T-cell (primary cell): ENCODE measurements around the gene TRAPPC3. TPM values are rescaled to one million over a fixed set of nuclear protein-coding genes. Genes with fewer than 3 reads are reported as not detected.

Experiments
- ATAC-seq, 4 experiments: fragments of 200-7000 bp in 3 of 4; fragments of 150-1000 bp in 1 of 4; cut with Tn5 transposase; replicated peaks in 1 of 4; 1 replicate in 3 of 4; 2 replicates in 1 of 4; pipeline ENCODE4 v1.10.0; 2021; ENCODE audit warnings: moderate library complexity in 3 of 4, mild to moderate bottlenecking in 2 of 4, moderate number of reproducible peaks in 1 of 4
- CTCF ChIA-PET, 2 donors: fragments of 300-600 bp; sonication (Branson Sonifier 250); formaldehyde crosslinking; loops; one replicate each; lab custom pipeline; 2022; ENCODE audit warnings: antibody characterized with exemption in 2 of 2; lab: Charles Lee
- POLR2A ChIA-PET, 2 donors: fragments of 300-600 bp; sonication (Branson Sonifier 250); formaldehyde crosslinking; loops; one replicate each; lab custom pipeline; 2022; ENCODE audit warnings: antibody characterized with exemption in 2 of 2; lab: Charles Lee
- DNase-seq, 35 experiments: peaks; one replicate each; pipeline versions ENCODE4 v3.0.0 to v3.0.0-alpha.2; 2013 to 2023
- H3K27ac ChIP-seq: one replicate; pipeline ENCODE4 v1.5.1; 2013; ENCODE audit warnings: low read length
- H3K27me3 ChIP-seq, 2 experiments: replicated peaks in 1 of 2; 1 replicate in 1 of 2; 2 replicates in 1 of 2; pipeline versions ENCODE4 v1.6.1 to v1.7.0; 2013; ENCODE audit warnings: low read length in 1 of 2, mixed read lengths in 1 of 2; ENCODE audit not compliant: control insufficient read depth in 2 of 2, insufficient read depth in 2 of 2; ENCODE audit errors: extremely low read depth in 1 of 2
- H3K36me3 ChIP-seq, 2 donors: 1 replicate in 1 of 2; 2 replicates in 1 of 2; pipeline versions ENCODE4 v1.6.1 to v1.7.0; 2013; ENCODE audit warnings: low read length in 1 of 2; ENCODE audit not compliant: control insufficient read depth in 2 of 2, insufficient read depth in 1 of 2; ENCODE audit errors: extremely low read depth in 1 of 2
- H3K4me1 ChIP-seq, 2 experiments: 1 replicate in 1 of 2; 2 replicates in 1 of 2; pipeline versions ENCODE4 v1.6.1 to v1.7.0; 2013; ENCODE audit warnings: low read length in 2 of 2, mixed read lengths in 1 of 2; ENCODE audit not compliant: insufficient read depth in 2 of 2, control insufficient read depth in 1 of 2; ENCODE audit errors: extremely low read depth in 1 of 2
- H3K4me3 ChIP-seq, 2 donors: 1 replicate in 1 of 2; 2 replicates in 1 of 2; pipeline versions ENCODE4 v1.5.1 to v1.7.0; 2013; ENCODE audit warnings: mild to moderate bottlenecking in 2 of 2, low read length in 1 of 2, moderate library complexity in 1 of 2; ENCODE audit not compliant: control insufficient read depth in 1 of 2; ENCODE audit errors: extremely low read depth in 1 of 2
- H3K9me3 ChIP-seq: 2 replicates; pipeline ENCODE4 v1.7.0; 2013
- H3K27ac Mint-ChIP-seq, 2 donors: one replicate each; pipeline ENCODE4 v1.8.0; 2020 to 2021; ENCODE audit warnings: mild to moderate bottlenecking in 2 of 2, mixed read lengths in 2 of 2
- H3K27me3 Mint-ChIP-seq, 2 donors: one replicate each; pipeline ENCODE4 v1.8.0; 2021 to 2022; ENCODE audit warnings: mixed read lengths in 2 of 2
- H3K36me3 Mint-ChIP-seq: one replicate; pipeline ENCODE4 v1.8.0; 2021; ENCODE audit warnings: mixed read lengths
- H3K4me1 Mint-ChIP-seq, 3 donors: one replicate each; pipeline ENCODE4 v1.8.0; 2020 to 2022; ENCODE audit warnings: mixed read lengths in 3 of 3, mild to moderate bottlenecking in 1 of 3
- H3K4me3 Mint-ChIP-seq, 3 donors: one replicate each; pipeline ENCODE4 v1.8.0; 2020 to 2022; ENCODE audit warnings: mild to moderate bottlenecking in 3 of 3, mixed read lengths in 3 of 3, moderate library complexity in 3 of 3
- H3K9me3 Mint-ChIP-seq, 3 donors: one replicate each; pipeline ENCODE4 v1.8.0; 2020 to 2022; ENCODE audit warnings: mixed read lengths in 3 of 3
- WGBS: methylation state at CpG from one replicate; pipeline ENCODE4 v1.1.5; 2013; ENCODE audit warnings: missing lambda C conversion rate; ENCODE audit not compliant: insufficient coverage; 5-methylcytosine and 5-hydroxymethylcytosine counted together
- total RNA-seq, 35 experiments: library from RNA in 6 of 35; stranded (reverse) in 6 of 35; fragments of 120-200 nt in 1 of 35; gene quantifications; one replicate each; pipeline versions ENCODE4 v1.2.1 to v1.2.4 and lab custom pipeline; 2013 to 2026

TRAPPC3 gene
- total RNA-seq, 5 donors from 2014 or later (not counting 1 experiment from before 2014, with no cell fraction given): 42.3 to 48.2 (median 44.6) TPM

DNA sequence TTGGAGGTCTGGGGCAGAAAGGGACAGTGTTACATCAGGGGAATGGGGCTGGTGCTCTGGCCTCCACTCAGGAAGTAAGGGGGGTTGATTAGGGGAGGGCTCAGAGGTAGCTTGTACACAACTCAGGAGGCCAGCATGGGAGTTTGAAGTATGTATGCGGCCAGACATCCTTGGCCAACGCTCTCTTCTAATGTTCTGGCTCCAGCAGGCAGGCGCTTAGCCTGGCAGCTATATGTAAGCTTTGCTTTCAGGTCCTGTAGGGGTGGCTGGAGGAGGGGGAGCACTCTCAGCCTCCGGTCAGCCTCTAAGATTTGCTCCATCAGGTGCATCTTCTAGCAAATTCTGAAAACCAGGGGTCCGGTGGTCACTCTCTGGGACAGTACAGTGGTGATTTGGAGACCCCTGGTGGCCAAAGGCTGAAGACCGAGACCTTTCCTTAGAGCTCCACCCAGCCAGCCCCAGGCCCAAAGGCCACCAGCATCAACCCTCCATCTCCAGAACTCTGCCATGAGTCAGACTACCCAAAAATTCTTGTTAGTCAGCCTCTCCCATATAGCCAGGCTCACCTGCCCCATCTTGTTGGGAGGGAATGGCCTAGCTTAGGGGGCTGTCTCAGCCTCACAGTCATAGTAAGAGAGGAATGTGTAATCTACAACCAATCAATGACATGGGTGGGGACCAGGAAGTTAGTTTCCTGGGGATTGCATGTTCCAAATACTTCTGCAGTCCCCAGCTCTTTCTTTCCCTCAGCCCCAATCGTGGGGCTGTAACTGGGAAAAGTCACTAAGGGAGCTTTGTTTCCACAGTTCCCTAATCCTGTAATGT, 14.6 kb downstream of the TRAPPC3 start:
- H3K27ac ChIP-seq: no peak overlapping the region
- WGBS: 98% methylated on average over 4 of the region's 7 CpGs
- H3K27me3 ChIP-seq: no peaks in the 10 kb centered on the region
- H3K4me3 ChIP-seq: no peak overlapping the region
- Mint-ChIP-seq H3K27ac (peak overlapping the region in 1 of 2 donors; percentile 68), H3K4me3 (no peak overlapping the region), H3K4me1 (peaks cover 3 to 6% (median 4%) of the 10 kb centered on the region in 3 donors), H3K27me3 (no peaks in the 10 kb centered on the region), H3K36me3 (peaks cover 24% of the 10 kb centered on the region), H3K9me3 (no peaks in the 10 kb centered on the region)
- ATAC-seq: peak; percentile 49 to 68 (median 55)
- H3K36me3 ChIP-seq: peaks cover 11 to 35% of the 10 kb centered on the region in 2 donors
- no peaks in the 10 kb centered on the region for H3K4me1 ChIP-seq
- CTCF ChIA-PET: interaction anchor here in 1 of 2 donors (0.6 to 1.6 kb wide), 5 partner anchors 24 to 192 kb away, joined by 3 to 5 read pairs (median 5); no protein-coding TSS in a partner anchor
- DNase-seq: peak in 4 of 35 experiments; percentile 21 to 53 (median 33)
- no peaks in the 10 kb centered on the region for H3K9me3 ChIP-seq
- POLR2A ChIA-PET: interaction anchor here (0.5 to 0.6 kb wide), 4 partner anchors 12 to 141 kb away, joined by 3 to 5 read pairs (median 4); partner anchors contain the start of gene TRAPPC3 (in 1 of the 2)

DNA sequence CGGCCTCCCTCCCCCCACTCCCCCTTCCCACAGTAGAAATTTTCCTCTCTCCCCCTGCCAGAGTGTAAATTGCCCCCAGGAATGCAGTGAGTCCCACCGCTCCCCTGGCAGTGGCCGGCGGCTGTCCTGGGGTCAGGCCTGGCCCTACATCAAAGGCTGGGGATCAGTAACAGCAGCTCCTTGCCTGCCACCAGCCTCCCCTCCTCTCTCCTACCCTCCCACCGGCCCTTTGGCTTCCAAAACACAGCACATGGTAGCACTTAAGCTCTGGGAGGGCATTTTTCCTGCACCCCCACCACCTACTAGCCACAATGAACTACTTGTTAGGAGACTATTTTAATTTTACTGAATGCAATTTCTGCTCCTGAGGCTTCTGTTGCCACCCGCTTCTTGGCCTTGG, 15.3 kb downstream of the TRAPPC3 start:
- Mint-ChIP-seq H3K36me3 (peaks cover 21% of the 10 kb centered on the region), H3K4me3 (no peak overlapping the region), H3K4me1 (peaks cover 3 to 6% (median 4%) of the 10 kb centered on the region in 3 donors), H3K27ac (no peak overlapping the region), H3K9me3 (no peaks in the 10 kb centered on the region), H3K27me3 (no peaks in the 10 kb centered on the region)
- 98% methylated on average over 4 of the region's 6 CpGs for WGBS
- DNase-seq (no peak), ATAC-seq (no peak)
- Histone ChIP-seq H3K27me3 (no peaks in the 10 kb centered on the region), H3K4me1 (no peaks in the 10 kb centered on the region), H3K9me3 (no peaks in the 10 kb centered on the region), H3K4me3 (no peak overlapping the region), H3K36me3 (peaks cover 11 to 29% of the 10 kb centered on the region in 2 donors), H3K27ac (no peak overlapping the region)
- POLR2A ChIA-PET: no interaction called here
- CTCF ChIA-PET: interaction anchor here in 1 of 2 donors (0.6 to 1.6 kb wide), 3 partner anchors 34 to 54 kb away, joined by 5 to 6 read pairs (median 5); no protein-coding TSS in a partner anchor

- no peak overlapping the region for H3K4me3 Mint-ChIP-seq
- no peak for ATAC-seq
- H3K27ac ChIP-seq: no peak overlapping the region
- peaks cover 19% of the 10 kb centered on the region for H3K36me3 Mint-ChIP-seq
- no peaks in the 10 kb centered on the region for H3K9me3 ChIP-seq
- WGBS: 89% methylated on average over 1 of the region's 3 CpGs
- CTCF ChIA-PET: interaction anchor here (0.5 to 1.6 kb wide), 4 partner anchors 30 to 1180 kb away, joined by 3 to 6 read pairs (median 5); no protein-coding TSS in a partner anchor
- no peak overlapping the region for H3K27ac Mint-ChIP-seq
- H3K4me3 ChIP-seq: no peak overlapping the region
- no peaks in the 10 kb centered on the region for H3K27me3 ChIP-seq
- no peak for DNase-seq
- H3K4me1 Mint-ChIP-seq: peaks cover 3 to 6% (median 4%) of the 10 kb centered on the region in 3 donors
- POLR2A ChIA-PET: no interaction called here
- no peaks in the 10 kb centered on the region for H3K27me3 Mint-ChIP-seq
- no peaks in the 10 kb centered on the region for H3K9me3 Mint-ChIP-seq
- no peaks in the 10 kb centered on the region for H3K4me1 ChIP-seq
- peaks cover 11 to 28% of the 10 kb centered on the region in 2 donors for H3K36me3 ChIP-seq
Observed at GRCh38 chr1:36133484-36133883, 15.8 kb downstream of the TRAPPC3 start.

- H3K9me3 ChIP-seq: no peaks in the 10 kb centered on the region
- Mint-ChIP-seq H3K27me3 (no peaks in the 10 kb centered on the region), H3K4me3 (no peak overlapping the region), H3K27ac (no peak overlapping the region), H3K9me3 (no peaks in the 10 kb centered on the region), H3K4me1 (peaks cover 3 to 6% (median 4%) of the 10 kb centered on the region in 3 donors), H3K36me3 (peaks cover 6% of the 10 kb centered on the region)
- no peak overlapping the region for H3K4me3 ChIP-seq
- ChIA-PET POLR2A (no interaction called here), CTCF (interaction anchor here in 1 of 2 donors (0.6 kb wide), 1 partner anchor 63 kb away, joined by 4 read pairs; no protein-coding TSS in a partner anchor)
- 40% methylated on average over 1 of the region's 3 CpGs for WGBS
- no peak overlapping the region for H3K27ac ChIP-seq
- no peak for ATAC-seq
- peaks cover under 1 to 3% of the 10 kb centered on the region in 2 experiments for H3K4me1 ChIP-seq
- peaks cover under 1 to 14% of the 10 kb centered on the region in 2 donors for H3K36me3 ChIP-seq
- no peak for DNase-seq
- peaks cover 0 to under 1% of the 10 kb centered on the region in 2 experiments for H3K27me3 ChIP-seq
Observed at GRCh38 chr1:36132029-36132428, 17.3 kb downstream of the TRAPPC3 start.

DNA sequence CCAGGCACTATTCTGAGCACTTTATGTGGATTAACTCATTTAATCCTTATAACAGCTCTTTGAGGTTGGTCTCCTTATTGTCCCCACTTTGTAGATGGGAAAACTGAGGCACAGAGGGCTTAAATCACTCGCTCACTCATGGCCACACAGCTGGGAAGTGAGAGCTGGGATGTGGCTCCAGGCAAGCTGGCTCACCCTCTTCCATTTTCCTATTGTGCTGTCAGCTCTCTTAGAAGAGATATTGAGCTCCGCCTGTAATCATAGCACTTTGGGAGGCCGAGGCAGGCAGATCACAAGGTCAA, 20.4 kb downstream of the TRAPPC3 start:
- no peaks in the 10 kb centered on the region for H3K9me3 ChIP-seq
- no peak overlapping the region for H3K4me3 Mint-ChIP-seq
- no peaks in the 10 kb centered on the region for H3K9me3 Mint-ChIP-seq
- peaks cover 12 to 18% (median 16%) of the 10 kb centered on the region in 3 donors for H3K4me1 Mint-ChIP-seq
- no peak overlapping the region for H3K27ac ChIP-seq
- ATAC-seq: no peak
- peaks cover 0 to 26% of the 10 kb centered on the region in 2 experiments for H3K27me3 ChIP-seq
- H3K4me3 ChIP-seq: no peak overlapping the region
- POLR2A ChIA-PET: no interaction called here
- H3K36me3 ChIP-seq: no peaks in the 10 kb centered on the region
- peaks cover 17 to 19% of the 10 kb centered on the region in 2 donors for H3K27me3 Mint-ChIP-seq
- H3K4me1 ChIP-seq: peaks cover 3 to 17% of the 10 kb centered on the region in 2 experiments
- no peaks in the 10 kb centered on the region for H3K36me3 Mint-ChIP-seq
- DNase-seq: no peak
- H3K27ac Mint-ChIP-seq: no peak overlapping the region
- CTCF ChIA-PET: interaction anchor here in 1 of 2 donors (0.7 kb wide), 1 partner anchor 233 kb away, joined by 12 read pairs; no protein-coding TSS in a partner anchor
- WGBS: no CpG with 5 or more reads among the region's 3 CpGs

DNA sequence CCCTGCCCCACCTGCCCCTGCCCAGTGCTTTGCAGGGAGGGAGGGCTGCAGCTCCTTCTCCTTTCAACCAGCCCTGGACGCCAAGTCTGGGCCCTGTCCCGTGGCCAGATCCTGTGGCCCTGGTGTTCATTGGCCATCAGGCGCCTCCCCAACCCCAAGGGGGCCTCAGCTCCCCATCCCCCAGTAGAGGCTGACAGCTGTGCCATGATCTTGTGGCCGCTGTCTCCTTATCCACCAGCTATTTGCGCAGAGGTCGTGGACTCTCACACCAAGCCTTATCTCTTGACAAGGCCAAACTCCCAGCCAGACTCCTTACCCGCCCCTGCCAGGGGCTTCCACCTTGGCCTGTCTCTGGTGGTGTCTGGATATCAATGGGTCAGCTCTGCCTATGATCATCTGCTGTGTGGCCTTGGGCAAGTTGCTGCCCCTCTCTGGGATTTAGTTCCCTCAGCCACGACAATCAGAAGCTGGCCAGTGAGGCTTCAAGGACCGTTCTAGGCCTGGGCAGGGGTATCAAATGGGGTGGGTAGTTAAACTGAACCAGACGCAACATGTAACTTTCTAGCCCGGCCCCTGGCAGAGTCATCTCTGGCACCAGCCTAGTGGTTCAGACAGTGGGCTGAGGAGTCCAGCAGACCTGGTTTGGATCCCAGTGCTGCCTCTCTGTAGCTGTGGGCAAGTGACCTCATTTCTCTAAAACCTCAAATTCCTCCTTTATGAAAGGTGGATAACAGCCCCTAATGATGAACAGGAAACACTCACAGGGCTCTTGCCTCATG, 21.0 kb downstream of the TRAPPC3 start:
- H3K27me3 Mint-ChIP-seq: peaks cover 22 to 25% of the 10 kb centered on the region in 2 donors
- peaks cover 0 to 32% of the 10 kb centered on the region in 2 experiments for H3K27me3 ChIP-seq
- H3K9me3 ChIP-seq: no peaks in the 10 kb centered on the region
- no peak overlapping the region for H3K27ac Mint-ChIP-seq
- POLR2A ChIA-PET: no interaction called here
- no peaks in the 10 kb centered on the region for H3K36me3 ChIP-seq
- no peaks in the 10 kb centered on the region for H3K36me3 Mint-ChIP-seq
- H3K4me1 ChIP-seq: peaks cover 3 to 17% of the 10 kb centered on the region in 2 experiments
- no peak overlapping the region for H3K4me3 ChIP-seq
- H3K9me3 Mint-ChIP-seq: no peaks in the 10 kb centered on the region
- ATAC-seq: no peak
- DNase-seq: no peak
- 82% methylated on average over 6 of the region's 11 CpGs for WGBS
- H3K27ac ChIP-seq: no peak overlapping the region
- CTCF ChIA-PET: interaction anchor here (0.6 to 0.7 kb wide), 2 partner anchors 233 to 646 kb away, joined by 6 to 12 read pairs; no protein-coding TSS in a partner anchor
- peaks cover 17 to 22% (median 20%) of the 10 kb centered on the region in 3 donors for H3K4me1 Mint-ChIP-seq
- no peak overlapping the region for H3K4me3 Mint-ChIP-seq
